ENCODE measurements around the gene GPAM. TPM values are rescaled to one million over a fixed set of nuclear protein-coding genes. Genes with fewer than 3 reads are reported as not detected.

Gene GPAM
- total and polyA plus RNA-seq, 2 of the 8 experiments (the other 6 are each of a cell fraction or from before 2014, with no cell fraction given) = 5.5 to 15.5 TPM

DNA sequence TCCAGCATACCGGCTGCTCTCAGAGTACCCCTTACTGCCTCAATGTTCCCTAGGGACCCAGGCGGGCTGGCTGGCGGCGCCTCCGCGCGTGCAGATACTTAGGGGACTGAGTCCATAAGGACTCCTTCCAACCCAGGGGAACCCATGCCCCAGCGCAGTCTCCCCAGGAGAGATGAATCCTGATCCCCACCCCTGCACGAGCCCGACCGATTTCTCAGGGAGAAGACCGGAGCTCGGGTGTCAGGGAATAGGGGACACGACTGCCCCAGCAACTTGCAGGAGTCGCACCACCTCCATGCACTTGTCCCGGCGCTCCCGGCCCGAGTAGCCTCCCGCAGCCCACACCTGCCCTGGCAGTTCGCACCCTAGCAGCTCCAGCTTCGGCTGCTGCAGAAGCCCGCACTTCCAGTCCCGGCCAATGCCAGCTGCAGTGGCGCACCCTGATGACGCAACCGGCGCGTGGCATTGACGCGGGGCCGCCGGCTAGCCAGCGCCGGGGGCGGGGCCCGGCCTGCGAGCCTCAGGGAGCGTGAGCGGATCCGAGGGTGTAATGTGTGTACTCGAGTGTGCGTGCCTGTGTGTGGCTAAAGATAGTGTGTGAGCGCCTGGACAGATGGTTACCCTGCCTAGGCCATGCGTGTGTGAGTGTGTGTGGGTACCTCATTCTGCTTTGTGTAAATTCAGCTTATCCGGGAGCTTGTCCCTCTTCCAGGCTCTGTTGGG is at the start of gene GPAM (continued):
- TF ChIP-seq CHD7 (IDR thresholded peaks at IDR 0.05; ENCODE audit: insufficient replicate concordance, low read length) = no peak
- no peak for TF ChIP-seq SUZ12 (IDR thresholded peaks at IDR 0.05; ENCODE audit: low read length)
- TF ChIP-seq POLR2A (IDR thresholded peaks at IDR 0.05; ENCODE audit: control extremely low read depth in 1 of 2, low read depth in 2 of 2, low read length in 2 of 2) = peak; percentile 61 to 93
- no peak for TF ChIP-seq SP2 (IDR thresholded peaks at IDR 0.05; ENCODE audit: low read length)
- TF ChIP-seq TCF12 (IDR thresholded peaks at IDR 0.05; ENCODE audit: low read depth, low read length) = peak; percentile 82; the same call in 1 of the 2 replicates
- no peak for TF ChIP-seq RNF2 (IDR thresholded peaks at IDR 0.05; ENCODE audit: borderline replicate concordance, low read depth, low read length, missing control alignments, poor library complexity, severe bottlenecking)
- no peak for TF ChIP-seq SIX5 (IDR thresholded peaks at IDR 0.05; ENCODE audit: low read depth, low read length)
- no peak for TF ChIP-seq BACH1 (IDR thresholded peaks at IDR 0.05; ENCODE audit: low read length)
- peak; percentile 87 for TF ChIP-seq TBP (IDR thresholded peaks at IDR 0.05; ENCODE audit: low read depth, low read length)
- peak; percentile 72 for TF ChIP-seq BRCA1 (IDR thresholded peaks at IDR 0.05; ENCODE audit: low read depth, low read length)
- no peak for TF ChIP-seq FOSL1 (IDR thresholded peaks at IDR 0.05; ENCODE audit: insufficient read depth, low read depth, low read length)

Measured in H1 (cell line).